ENCODE measurements around the gene STX10. TPM values are rescaled to one million over a fixed set of nuclear protein-coding genes. Genes with fewer than 3 reads are reported as not detected.

The STX10 gene
- total RNA-seq, 2 experiments from 2014 or later = 41.6 to 67.8 TPM

DNA sequence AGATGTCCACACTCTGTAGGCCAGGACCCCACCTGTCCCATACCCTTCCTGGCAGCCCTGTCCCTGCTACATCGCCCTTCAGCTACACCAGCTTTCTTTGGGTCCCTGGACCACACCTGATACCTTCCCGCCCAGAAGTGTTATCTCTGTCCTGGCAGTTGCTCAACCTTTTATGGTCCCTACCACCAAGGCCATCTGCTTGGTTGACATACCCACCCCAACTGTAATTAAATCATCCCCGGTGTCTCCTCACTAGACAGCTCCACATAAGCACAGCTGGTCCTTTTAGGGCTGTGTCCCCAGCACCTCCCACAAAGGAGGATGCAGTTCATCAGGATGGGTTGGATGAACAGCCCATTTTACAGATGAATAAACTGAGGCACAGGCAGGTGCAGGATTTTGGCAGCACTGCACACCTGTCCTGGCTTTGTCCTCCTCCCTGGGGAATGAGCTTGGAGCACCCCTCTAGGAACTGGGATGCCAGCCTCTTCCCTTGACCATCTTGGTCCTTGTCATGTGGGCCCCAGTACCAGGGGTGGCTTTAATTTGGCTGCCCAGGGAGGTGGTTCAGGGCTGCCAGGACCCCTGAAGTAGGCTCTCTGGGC is 19.2 kb downstream of the STX10 start:
- Histone ChIP-seq H3K79me2 (ENCODE audit: insufficient read depth, low read depth, low read length) (peaks cover 19% of the 10 kb centered on the region; the same call in 1 of the 2 replicates), H2AFZ (ENCODE audit: low read length) (no peak overlapping the region), H4K20me1 (ENCODE audit: insufficient read depth, low read length) (no peaks in the 10 kb centered on the region; the same call in 1 of the 2 replicates), H3K27ac (ENCODE audit: low read depth, low read length, poor library complexity, severe bottlenecking) (no peak overlapping the region), H3K9me2 (ENCODE audit: insufficient read depth, low read length) (no peaks in the 10 kb centered on the region), H3K4me1 (ENCODE audit: insufficient read depth, low read length, poor library complexity, severe bottlenecking) (no peaks in the 10 kb centered on the region), H3K4me3 (ENCODE audit: low read depth, low read length, poor library complexity, severe bottlenecking) (no peak overlapping the region), H3K36me3 (ENCODE audit: insufficient read depth, low read length) (peaks cover 74% of the 10 kb centered on the region), H3K9me3 (ENCODE audit: low read length) (no peaks in the 10 kb centered on the region), H3K4me2 (ENCODE audit: low read length) (no peak overlapping the region)
- ChIA-PET CTCF (ENCODE audit: unreplicated experiment) (no interaction called here), POLR2A (interaction anchor here (0.9 kb wide), 1 partner anchor 13 kb away, joined by 3 read pairs; the partner anchor contains the start of gene NACC1)
- intact Hi-C loops (cut with micrococcal nuclease; ENCODE audit: unreplicated experiment) = no loop called here
- DNase-seq (ENCODE audit: low spot score) = no peak
- no peak for TF ChIP-seq EZH2phosphoT487 (IDR thresholded peaks at IDR 0.05; ENCODE audit: borderline replicate concordance, low read depth, low read length)
- TF ChIP-seq, protein P1, sequence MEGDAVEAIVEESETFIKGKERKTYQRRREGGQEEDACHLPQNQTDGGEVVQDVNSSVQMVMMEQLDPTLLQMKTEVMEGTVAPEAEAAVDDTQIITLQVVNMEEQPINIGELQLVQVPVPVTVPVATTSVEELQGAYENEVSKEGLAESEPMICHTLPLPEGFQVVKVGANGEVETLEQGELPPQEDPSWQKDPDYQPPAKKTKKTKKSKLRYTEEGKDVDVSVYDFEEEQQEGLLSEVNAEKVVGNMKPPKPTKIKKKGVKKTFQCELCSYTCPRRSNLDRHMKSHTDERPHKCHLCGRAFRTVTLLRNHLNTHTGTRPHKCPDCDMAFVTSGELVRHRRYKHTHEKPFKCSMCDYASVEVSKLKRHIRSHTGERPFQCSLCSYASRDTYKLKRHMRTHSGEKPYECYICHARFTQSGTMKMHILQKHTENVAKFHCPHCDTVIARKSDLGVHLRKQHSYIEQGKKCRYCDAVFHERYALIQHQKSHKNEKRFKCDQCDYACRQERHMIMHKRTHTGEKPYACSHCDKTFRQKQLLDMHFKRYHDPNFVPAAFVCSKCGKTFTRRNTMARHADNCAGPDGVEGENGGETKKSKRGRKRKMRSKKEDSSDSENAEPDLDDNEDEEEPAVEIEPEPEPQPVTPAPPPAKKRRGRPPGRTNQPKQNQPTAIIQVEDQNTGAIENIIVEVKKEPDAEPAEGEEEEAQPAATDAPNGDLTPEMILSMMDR (conservative IDR thresholded peaks at IDR 0.05; ENCODE audit: low read length) = no peak
- no TSS peak for BruUV-seq (replicated peaks)

DNA sequence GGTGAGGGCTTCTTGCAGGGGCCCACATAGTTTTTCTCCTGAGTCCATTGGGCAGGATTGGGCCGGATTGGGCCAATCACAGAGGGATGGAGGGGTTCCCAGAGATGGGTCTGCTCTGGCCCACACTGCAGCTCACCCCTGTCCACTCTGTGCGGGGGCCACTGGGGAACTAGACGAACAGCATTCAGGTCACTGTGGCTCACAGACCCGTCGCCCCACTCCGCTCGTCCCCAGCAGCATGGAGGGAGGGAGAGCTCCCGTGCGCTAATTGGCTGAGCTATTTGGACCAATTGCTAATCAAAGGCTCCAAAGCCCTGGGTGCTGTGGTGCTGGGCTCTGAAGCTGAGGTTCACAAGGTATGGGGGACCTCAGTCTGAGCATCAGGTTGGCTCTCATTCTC is 20.8 kb downstream of the STX10 start:
- H3K4me2 ChIP-seq (ENCODE audit: low read length) = no peak overlapping the region
- H3K9me2 ChIP-seq (ENCODE audit: insufficient read depth, low read length) = no peaks in the 10 kb centered on the region
- no peak for TF ChIP-seq EZH2phosphoT487 (IDR thresholded peaks at IDR 0.05; ENCODE audit: borderline replicate concordance, low read depth, low read length)
- TF ChIP-seq, protein P1 (conservative IDR thresholded peaks at IDR 0.05; ENCODE audit: low read length) = no peak
- POLR2A ChIA-PET = no interaction called here
- no peak overlapping the region for H3K4me3 ChIP-seq (ENCODE audit: low read depth, low read length, poor library complexity, severe bottlenecking)
- BruUV-seq (replicated peaks) = no TSS peak
- no peaks in the 10 kb centered on the region; the same call in 1 of the 2 replicates for H4K20me1 ChIP-seq (ENCODE audit: insufficient read depth, low read length)
- H3K9me3 ChIP-seq (ENCODE audit: low read length) = no peaks in the 10 kb centered on the region
- DNase-seq (ENCODE audit: low spot score) = no peak
- intact Hi-C loops (cut with micrococcal nuclease; ENCODE audit: unreplicated experiment) = no loop called here
- H3K27ac ChIP-seq (ENCODE audit: low read depth, low read length, poor library complexity, severe bottlenecking) = no peak overlapping the region
- H3K4me1 ChIP-seq (ENCODE audit: insufficient read depth, low read length, poor library complexity, severe bottlenecking) = no peaks in the 10 kb centered on the region
- no peak overlapping the region for H2AFZ ChIP-seq (ENCODE audit: low read length)
- H3K79me2 ChIP-seq (ENCODE audit: insufficient read depth, low read depth, low read length) = peaks cover 19% of the 10 kb centered on the region; the same call in 1 of the 2 replicates
- CTCF ChIA-PET (ENCODE audit: unreplicated experiment) = no interaction called here
- peaks cover 70% of the 10 kb centered on the region for H3K36me3 ChIP-seq (ENCODE audit: insufficient read depth, low read length)

DNA sequence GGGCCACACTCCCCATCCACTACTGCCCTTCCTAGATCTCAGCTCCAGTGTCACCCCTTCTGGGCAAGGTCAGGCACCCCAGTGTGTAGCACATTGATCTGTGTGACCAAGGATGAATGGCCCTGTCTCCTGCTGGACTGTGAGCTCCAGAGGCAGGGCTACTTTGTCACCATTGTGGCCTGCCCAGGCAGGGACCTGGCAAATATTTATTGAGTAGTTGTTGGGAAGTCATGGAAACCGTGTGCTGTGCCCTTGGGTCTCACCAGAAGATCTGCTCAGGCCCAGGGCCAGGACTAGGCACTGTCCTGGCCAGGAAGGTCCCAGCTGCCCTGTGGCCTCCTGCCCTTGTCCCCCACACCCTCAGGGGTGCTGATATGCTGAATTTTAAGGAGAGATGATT is 21.6 kb downstream of the STX10 start:
- peaks cover 14% of the 10 kb centered on the region; the same call in 1 of the 2 replicates for H3K79me2 ChIP-seq (ENCODE audit: insufficient read depth, low read depth, low read length)
- H2AFZ ChIP-seq (ENCODE audit: low read length) = no peak overlapping the region
- no peak overlapping the region for H3K27ac ChIP-seq (ENCODE audit: low read depth, low read length, poor library complexity, severe bottlenecking)
- H3K4me1 ChIP-seq (ENCODE audit: insufficient read depth, low read length, poor library complexity, severe bottlenecking) = no peaks in the 10 kb centered on the region
- H3K36me3 ChIP-seq (ENCODE audit: insufficient read depth, low read length) = peaks cover 67% of the 10 kb centered on the region
- DNase-seq (ENCODE audit: low spot score) = no peak
- H3K9me2 ChIP-seq (ENCODE audit: insufficient read depth, low read length) = no peaks in the 10 kb centered on the region
- no peak overlapping the region for H3K4me2 ChIP-seq (ENCODE audit: low read length)
- CTCF ChIA-PET (ENCODE audit: unreplicated experiment) = no interaction called here
- BruUV-seq (replicated peaks) = no TSS peak
- TF ChIP-seq EZH2phosphoT487 (IDR thresholded peaks at IDR 0.05; ENCODE audit: borderline replicate concordance, low read depth, low read length) = no peak
- TF ChIP-seq, protein P1 (conservative IDR thresholded peaks at IDR 0.05; ENCODE audit: low read length) = no peak
- POLR2A ChIA-PET = no interaction called here
- no peak overlapping the region for H3K4me3 ChIP-seq (ENCODE audit: low read depth, low read length, poor library complexity, severe bottlenecking)
- intact Hi-C loops (cut with micrococcal nuclease; ENCODE audit: unreplicated experiment) = no loop called here
- no peaks in the 10 kb centered on the region; the same call in 1 of the 2 replicates for H4K20me1 ChIP-seq (ENCODE audit: insufficient read depth, low read length)
- no peaks in the 10 kb centered on the region for H3K9me3 ChIP-seq (ENCODE audit: low read length)

All from OCI-LY7 (cell line).